ENCODE data around the gene CPA5. TPM values are rescaled to one million over a fixed set of nuclear protein-coding genes. Genes with fewer than 3 reads are reported as not detected.

Gene CPA5
- total and polyA plus RNA-seq, 2 experiments from 2014 or later, result not detected

DNA sequence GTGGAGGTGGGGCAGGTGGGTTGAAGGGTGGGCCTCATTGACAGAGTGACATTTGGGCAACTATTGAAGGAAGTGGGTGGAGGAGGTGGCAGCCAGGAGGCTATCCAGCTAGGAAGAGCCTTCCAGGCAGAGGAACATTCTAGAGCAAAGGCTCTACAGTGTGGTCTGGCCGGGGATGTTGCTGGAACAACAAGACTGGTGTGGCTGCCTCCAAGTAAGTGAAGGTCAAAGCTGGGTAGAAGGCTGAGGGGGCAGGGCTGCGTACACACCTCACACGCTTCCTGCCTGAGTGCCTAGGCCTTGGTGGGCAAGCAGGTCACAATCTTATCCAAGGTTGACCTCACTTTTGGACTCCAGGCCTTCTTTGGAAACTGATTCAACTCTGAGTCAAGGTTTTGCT is 42.3 kb downstream of the CPA5 start:
- H3K27me3 ChIP-seq (ENCODE audit: insufficient read depth), result no peaks in the 10 kb centered on the region
- no peak overlapping the region for H3K4me3 Mint-ChIP-seq
- H3K36me3 ChIP-seq (ENCODE audit: insufficient read depth), result no peaks in the 10 kb centered on the region
- H4K20me1 ChIP-seq (replicated peaks; ENCODE audit: insufficient read depth), result no peaks in the 10 kb centered on the region
- H3K4me1 Mint-ChIP-seq, result no peaks in the 10 kb centered on the region
- no peak overlapping the region for H3K27ac Mint-ChIP-seq
- no peak overlapping the region for H3K4me3 ChIP-seq
- H3K36me3 Mint-ChIP-seq (ENCODE audit: low read depth), result peaks cover 3% of the 10 kb centered on the region; the same call in 2 of the 3 replicates
- H2AFZ ChIP-seq, result no peak overlapping the region
- no peaks in the 10 kb centered on the region for H3F3A ChIP-seq (replicated peaks; ENCODE audit: low read depth)
- no peak overlapping the region for H3K4me2 ChIP-seq
- H3K27me3 Mint-ChIP-seq (ENCODE audit: insufficient read depth, low read depth, poor library complexity), result peaks cover 3% of the 10 kb centered on the region
- DNase-seq (ENCODE audit: low spot score), result no peak
- H3K9me2 ChIP-seq (ENCODE audit: insufficient read depth), result peaks cover 6% of the 10 kb centered on the region; the same call in 1 of the 2 replicates
- H3K4me1 ChIP-seq (ENCODE audit: insufficient read depth), result no peaks in the 10 kb centered on the region
- no peak overlapping the region for H3K27ac ChIP-seq (ENCODE audit: low read depth)
- no peak for ATAC-seq
- peaks cover 4% of the 10 kb centered on the region for H3K9me3 Mint-ChIP-seq
- no peak for TF ChIP-seq ZNF114 (CRISPR knock-in tag; IDR thresholded peaks at IDR 0.05)
- no peaks in the 10 kb centered on the region for H3K79me2 ChIP-seq (replicated peaks; ENCODE audit: insufficient read depth)

- Histone ChIP-seq H4K20me1 (replicated peaks; ENCODE audit: insufficient read depth) (no peaks in the 10 kb centered on the region), H3K36me3 (ENCODE audit: insufficient read depth) (no peaks in the 10 kb centered on the region), H3K27ac (ENCODE audit: low read depth) (no peak overlapping the region), H2AFZ (no peak overlapping the region), H3K4me1 (ENCODE audit: insufficient read depth) (no peaks in the 10 kb centered on the region), H3K4me2 (no peak overlapping the region), H3K27me3 (ENCODE audit: insufficient read depth) (no peaks in the 10 kb centered on the region), H3K79me2 (replicated peaks; ENCODE audit: insufficient read depth) (no peaks in the 10 kb centered on the region), H3F3A (replicated peaks; ENCODE audit: low read depth) (no peaks in the 10 kb centered on the region), H3K9me2 (ENCODE audit: insufficient read depth) (peaks cover 6% of the 10 kb centered on the region; the same call in 1 of the 2 replicates), H3K4me3 (no peak overlapping the region)
- Mint-ChIP-seq H3K4me3 (no peak overlapping the region), H3K27ac (no peak overlapping the region), H3K27me3 (ENCODE audit: insufficient read depth, low read depth, poor library complexity) (peaks cover 3% of the 10 kb centered on the region), H3K36me3 (ENCODE audit: low read depth) (peaks cover 3% of the 10 kb centered on the region; the same call in 2 of the 3 replicates), H3K9me3 (peaks cover 4% of the 10 kb centered on the region; the same call in 2 of the 3 replicates), H3K4me1 (no peaks in the 10 kb centered on the region)
- no peak for DNase-seq (ENCODE audit: low spot score)
- no peak for ATAC-seq
- TF ChIP-seq ZNF331 (CRISPR knock-in tag; IDR thresholded peaks at IDR 0.05; ENCODE audit: low read depth), result no peak
Observed at GRCh38 chr7:130387306-130387627, 42.7 kb downstream of the CPA5 start.

DNA sequence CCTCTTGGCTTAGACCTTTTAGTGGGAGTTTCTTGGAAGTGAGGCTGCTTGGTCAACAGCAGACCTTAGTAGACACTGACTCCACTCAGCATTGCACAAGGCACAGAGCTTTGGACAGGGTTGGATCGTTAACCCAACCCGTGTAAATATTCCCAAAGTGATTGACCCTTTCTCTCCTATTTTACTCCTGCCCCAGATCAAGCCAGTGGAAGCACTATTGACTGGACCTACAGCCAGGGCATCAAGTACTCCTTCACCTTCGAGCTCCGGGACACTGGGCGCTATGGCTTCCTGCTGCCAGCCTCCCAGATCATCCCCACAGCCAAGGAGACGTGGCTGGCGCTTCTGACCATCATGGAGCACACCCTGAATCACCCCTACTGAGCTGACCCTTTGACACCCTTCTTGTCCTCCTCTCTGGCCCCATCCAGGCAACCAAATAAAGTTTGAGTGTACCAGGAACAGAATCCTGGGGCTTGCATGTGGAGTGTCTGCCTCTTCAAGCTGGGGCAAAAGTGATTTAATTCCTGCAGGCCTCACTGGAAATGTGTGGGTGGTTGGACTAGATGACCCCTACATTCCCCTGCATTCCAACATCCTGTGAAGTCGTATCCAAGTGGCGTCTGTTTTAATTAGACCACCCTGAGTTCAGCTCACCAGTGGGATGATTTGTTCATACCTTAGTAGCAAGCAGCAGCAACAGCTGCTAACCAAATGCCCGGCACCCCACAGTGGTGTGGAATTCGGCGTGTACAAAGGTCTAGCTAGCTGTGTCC is 43.2 kb downstream of the CPA5 start:
- H3K4me1 Mint-ChIP-seq, result no peaks in the 10 kb centered on the region
- no peaks in the 10 kb centered on the region for H3K27me3 ChIP-seq (ENCODE audit: insufficient read depth)
- peaks cover 6% of the 10 kb centered on the region; the same call in 1 of the 2 replicates for H3K9me2 ChIP-seq (ENCODE audit: insufficient read depth)
- peaks cover 4% of the 10 kb centered on the region; the same call in 2 of the 3 replicates for H3K9me3 Mint-ChIP-seq
- ATAC-seq (no peak), DNase-seq (ENCODE audit: low spot score) (no peak)
- H4K20me1 ChIP-seq (replicated peaks; ENCODE audit: insufficient read depth), result no peaks in the 10 kb centered on the region
- peaks cover 3% of the 10 kb centered on the region for H3K27me3 Mint-ChIP-seq (ENCODE audit: insufficient read depth, low read depth, poor library complexity)
- H3K27ac Mint-ChIP-seq, result peak overlapping the region; percentile 3; the same call in 1 of the 2 replicates
- H3K4me1 ChIP-seq (ENCODE audit: insufficient read depth), result no peaks in the 10 kb centered on the region
- H3K36me3 ChIP-seq (ENCODE audit: insufficient read depth), result no peaks in the 10 kb centered on the region
- H3K4me3 ChIP-seq, result no peak overlapping the region
- H3K4me2 ChIP-seq, result no peak overlapping the region
- H3K36me3 Mint-ChIP-seq (ENCODE audit: low read depth), result peaks cover 3% of the 10 kb centered on the region; the same call in 2 of the 3 replicates
- no peak overlapping the region for H3K4me3 Mint-ChIP-seq
- H2AFZ ChIP-seq, result no peak overlapping the region
- no peak overlapping the region for H3K27ac ChIP-seq (ENCODE audit: low read depth)
- no peaks in the 10 kb centered on the region for H3F3A ChIP-seq (replicated peaks; ENCODE audit: low read depth)
- H3K79me2 ChIP-seq (replicated peaks; ENCODE audit: insufficient read depth), result no peaks in the 10 kb centered on the region
- TF ChIP-seq, protein P1, sequence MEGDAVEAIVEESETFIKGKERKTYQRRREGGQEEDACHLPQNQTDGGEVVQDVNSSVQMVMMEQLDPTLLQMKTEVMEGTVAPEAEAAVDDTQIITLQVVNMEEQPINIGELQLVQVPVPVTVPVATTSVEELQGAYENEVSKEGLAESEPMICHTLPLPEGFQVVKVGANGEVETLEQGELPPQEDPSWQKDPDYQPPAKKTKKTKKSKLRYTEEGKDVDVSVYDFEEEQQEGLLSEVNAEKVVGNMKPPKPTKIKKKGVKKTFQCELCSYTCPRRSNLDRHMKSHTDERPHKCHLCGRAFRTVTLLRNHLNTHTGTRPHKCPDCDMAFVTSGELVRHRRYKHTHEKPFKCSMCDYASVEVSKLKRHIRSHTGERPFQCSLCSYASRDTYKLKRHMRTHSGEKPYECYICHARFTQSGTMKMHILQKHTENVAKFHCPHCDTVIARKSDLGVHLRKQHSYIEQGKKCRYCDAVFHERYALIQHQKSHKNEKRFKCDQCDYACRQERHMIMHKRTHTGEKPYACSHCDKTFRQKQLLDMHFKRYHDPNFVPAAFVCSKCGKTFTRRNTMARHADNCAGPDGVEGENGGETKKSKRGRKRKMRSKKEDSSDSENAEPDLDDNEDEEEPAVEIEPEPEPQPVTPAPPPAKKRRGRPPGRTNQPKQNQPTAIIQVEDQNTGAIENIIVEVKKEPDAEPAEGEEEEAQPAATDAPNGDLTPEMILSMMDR (conservative IDR thresholded peaks at IDR 0.05; ENCODE audit: low read depth in 2 of 2), result no peak
- no peak for TF ChIP-seq ZNF114 (CRISPR knock-in tag; IDR thresholded peaks at IDR 0.05)
- TF ChIP-seq ETS1 (IDR thresholded peaks at IDR 0.05), result no peak
- TF ChIP-seq POLR2AphosphoS5 (IDR thresholded peaks at IDR 0.05; ENCODE audit: low read depth), result no peak
- no peak for TF ChIP-seq CREB1 (CRISPR knock-in tag; IDR thresholded peaks at IDR 0.05; ENCODE audit: low read depth)
- TF ChIP-seq EZH2 (IDR thresholded peaks at IDR 0.05; ENCODE audit: low read depth, unreplicated experiment), result no peak
- no peak for TF ChIP-seq EZH2phosphoT487 (IDR thresholded peaks at IDR 0.05; ENCODE audit: unreplicated experiment)
- TF ChIP-seq STAT1 (IDR thresholded peaks at IDR 0.05; ENCODE audit: unreplicated experiment), result no peak

All from GM23338 (cell line).